ENCODE measurements around the gene IFIT3.
"Not testable (repeated sequence)": the region's sequence is repeated elsewhere in the genome, so short reads cannot be mapped to it uniquely, and the experiment has no call there.

Gene IFIT3

DNA sequence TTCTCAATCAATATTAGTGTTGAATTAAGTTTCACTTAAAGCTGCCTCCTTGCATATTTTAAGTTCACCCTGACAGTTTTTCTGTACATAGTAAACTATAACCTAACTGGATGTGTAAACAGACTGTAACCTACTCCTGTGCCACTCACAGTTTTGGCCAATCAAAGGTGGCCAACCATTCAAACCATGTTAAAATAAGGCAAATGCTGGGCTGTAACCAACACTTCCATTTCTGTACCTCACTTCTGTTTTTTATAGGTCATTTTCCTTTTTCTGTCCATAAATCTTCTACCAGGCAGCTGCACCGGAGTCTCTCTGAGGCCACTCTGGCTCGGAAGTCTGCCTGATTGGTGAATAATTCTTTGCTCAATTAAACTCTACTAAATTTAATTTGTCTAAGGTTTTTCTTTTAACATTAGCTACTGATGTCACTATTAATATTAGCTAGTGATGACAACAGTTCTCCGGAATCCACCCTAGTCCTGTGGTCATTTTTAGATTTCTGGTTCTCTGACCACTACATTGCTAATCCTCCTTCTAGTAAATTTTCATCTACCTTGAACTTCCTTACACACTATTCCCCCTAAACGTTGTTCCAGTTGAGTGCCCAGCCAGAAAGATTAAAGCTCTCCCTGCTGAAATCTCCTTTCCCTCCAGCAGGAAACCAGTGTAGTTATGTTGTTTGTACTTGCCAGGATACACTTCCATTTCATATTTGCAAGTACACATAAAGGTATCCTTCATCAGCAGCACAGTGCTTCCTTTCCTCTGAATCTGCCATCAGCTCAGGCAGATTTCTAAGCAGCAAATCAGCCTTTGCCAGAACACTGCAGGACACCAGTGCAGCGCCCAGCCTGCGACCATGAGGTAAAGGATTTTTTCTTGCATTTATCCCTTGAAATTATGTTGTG lies 44.5 kb upstream of the IFIT3 start:
- no peak overlapping the region for H3K4me3 ChIP-seq (ENCODE audit: low read depth in 1 of 2, low read length in 2 of 2)

DNA sequence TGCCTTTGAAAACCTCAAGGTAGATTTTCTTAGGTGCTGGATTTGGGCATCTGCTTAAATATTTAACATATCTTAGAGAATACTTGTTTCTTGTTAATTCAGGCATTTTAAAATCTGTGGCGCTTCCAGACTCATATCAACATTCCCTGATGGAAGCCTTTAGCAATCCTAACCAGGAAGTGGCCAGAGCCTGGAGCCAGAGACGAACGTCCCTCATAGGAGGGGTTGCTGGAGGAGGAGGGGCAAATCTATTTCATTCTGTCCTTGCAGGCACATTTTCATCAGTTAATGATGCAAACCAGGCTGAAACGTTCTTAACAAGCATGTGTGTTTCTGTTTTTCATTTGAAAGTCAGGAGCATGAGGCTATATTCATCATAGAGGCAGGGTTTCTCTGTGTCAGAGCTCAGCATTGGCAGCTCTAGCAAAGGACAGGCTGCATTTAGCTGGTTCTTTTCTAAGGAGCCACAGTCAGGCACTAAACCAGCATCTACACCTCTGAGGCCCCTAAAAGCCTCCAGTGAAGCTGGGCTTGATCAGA lies 43.8 kb upstream of the IFIT3 start:
- no peak for TF ChIP-seq CTCF (IDR thresholded peaks at IDR 0.05; ENCODE audit: borderline replicate concordance, extremely low read depth, low read length, poor library complexity, severe bottlenecking)
- no peak for TF ChIP-seq EZH2 (IDR thresholded peaks at IDR 0.05; ENCODE audit: borderline replicate concordance, low read depth, low read length, severe bottlenecking)
- no peaks in the 10 kb centered on the region for H3K36me3 ChIP-seq (ENCODE audit: insufficient read depth, low read length)
- H3K27ac ChIP-seq (ENCODE audit: low read length) = no peak overlapping the region
- no peak overlapping the region for H2AFZ ChIP-seq (ENCODE audit: low read depth, low read length)
- H3K9me3 ChIP-seq (ENCODE audit: insufficient read depth, low read length, severe bottlenecking) = no peaks in the 10 kb centered on the region
- no peak overlapping the region for H3K4me2 ChIP-seq (ENCODE audit: insufficient read depth, low read length)
- DNase-seq (no peak), ATAC-seq (ENCODE audit: insufficient read depth, low read depth) (no peak)
- H3K9ac ChIP-seq (ENCODE audit: low read depth, low read length) = no peak overlapping the region
- H3K27me3 ChIP-seq (ENCODE audit: insufficient read depth, low read length, poor library complexity) = no peaks in the 10 kb centered on the region
- no peaks in the 10 kb centered on the region for H3K79me2 ChIP-seq (ENCODE audit: insufficient read depth, low read length)
- H3K4me1 ChIP-seq (ENCODE audit: insufficient read depth, low read length) = no peaks in the 10 kb centered on the region
- no peaks in the 10 kb centered on the region for H4K20me1 ChIP-seq (ENCODE audit: insufficient read depth, low read length)
- H3K4me3 ChIP-seq (ENCODE audit: low read depth in 1 of 2, low read length in 2 of 2) = no peak overlapping the region

More for the DNA sequence above, 44.5 kb upstream of the IFIT3 start:
- Histone ChIP-seq H3K4me2 (ENCODE audit: insufficient read depth, low read length) (no peak overlapping the region), H3K79me2 (ENCODE audit: insufficient read depth, low read length) (no peaks in the 10 kb centered on the region), H2AFZ (ENCODE audit: low read depth, low read length) (no peak overlapping the region), H3K27ac (ENCODE audit: low read length) (no peak overlapping the region), H3K9ac (ENCODE audit: low read depth, low read length) (no peak overlapping the region), H4K20me1 (ENCODE audit: insufficient read depth, low read length) (no peaks in the 10 kb centered on the region), H3K9me3 (ENCODE audit: insufficient read depth, low read length, severe bottlenecking) (no peaks in the 10 kb centered on the region), H3K27me3 (ENCODE audit: insufficient read depth, low read length, poor library complexity) (no peaks in the 10 kb centered on the region), H3K4me1 (ENCODE audit: insufficient read depth, low read length) (no peaks in the 10 kb centered on the region), H3K36me3 (ENCODE audit: insufficient read depth, low read length) (no peaks in the 10 kb centered on the region)
- no peak for ATAC-seq (ENCODE audit: insufficient read depth, low read depth)
- DNase-seq = no peak
- TF ChIP-seq CTCF (IDR thresholded peaks at IDR 0.05; ENCODE audit: borderline replicate concordance, extremely low read depth, low read length, poor library complexity, severe bottlenecking) (no peak), EZH2 (IDR thresholded peaks at IDR 0.05; ENCODE audit: borderline replicate concordance, low read depth, low read length, severe bottlenecking) (no peak)

GRCh38 chr10:89284711-89285110 lies 43.1 kb upstream of the IFIT3 start:
- H4K20me1 ChIP-seq (ENCODE audit: insufficient read depth, low read length); H3K27ac ChIP-seq (ENCODE audit: low read length); H3K36me3 ChIP-seq (ENCODE audit: insufficient read depth, low read length); H3K9ac ChIP-seq (ENCODE audit: low read depth, low read length); H3K9me3 ChIP-seq (ENCODE audit: insufficient read depth, low read length, severe bottlenecking); H2AFZ ChIP-seq (ENCODE audit: low read depth, low read length); H3K79me2 ChIP-seq (ENCODE audit: insufficient read depth, low read length); H3K27me3 ChIP-seq (ENCODE audit: insufficient read depth, low read length, poor library complexity); H3K4me3 ChIP-seq (ENCODE audit: low read depth in 1 of 2, low read length in 2 of 2); H3K4me1 ChIP-seq (ENCODE audit: insufficient read depth, low read length); DNase-seq; ATAC-seq (ENCODE audit: insufficient read depth, low read depth); H3K4me2 ChIP-seq (ENCODE audit: insufficient read depth, low read length): not testable (repeated sequence)

DNA sequence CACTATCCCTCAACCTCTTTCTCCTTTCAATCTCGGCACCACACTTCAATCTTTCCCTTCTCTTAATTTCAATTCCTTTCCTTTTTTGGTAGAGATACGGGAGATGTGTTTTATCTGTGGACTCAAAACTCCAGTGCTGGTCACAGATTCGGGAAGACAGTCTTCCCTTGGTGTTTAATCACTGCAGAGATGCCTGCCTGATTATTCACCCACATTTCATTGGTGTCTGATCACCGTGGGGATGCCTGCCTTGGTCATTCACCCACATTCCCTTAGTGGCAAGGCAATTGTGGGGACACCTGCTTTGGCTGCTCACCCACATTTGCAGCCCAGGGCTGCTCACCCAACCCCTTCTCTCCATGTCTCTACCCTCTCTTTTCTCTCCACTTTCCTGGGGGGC lies 42.5 kb upstream of the IFIT3 start:
- not testable (repeated sequence) for H3K9me3 ChIP-seq (ENCODE audit: insufficient read depth, low read length, severe bottlenecking); H3K79me2 ChIP-seq (ENCODE audit: insufficient read depth, low read length); H3K27me3 ChIP-seq (ENCODE audit: insufficient read depth, low read length, poor library complexity); H3K4me2 ChIP-seq (ENCODE audit: insufficient read depth, low read length); H3K27ac ChIP-seq (ENCODE audit: low read length); H3K36me3 ChIP-seq (ENCODE audit: insufficient read depth, low read length); H3K4me1 ChIP-seq (ENCODE audit: insufficient read depth, low read length); H4K20me1 ChIP-seq (ENCODE audit: insufficient read depth, low read length); H3K9ac ChIP-seq (ENCODE audit: low read depth, low read length); ATAC-seq (ENCODE audit: insufficient read depth, low read depth); H3K4me3 ChIP-seq (ENCODE audit: low read depth in 1 of 2, low read length in 2 of 2); H2AFZ ChIP-seq (ENCODE audit: low read depth, low read length); DNase-seq
